ENCODE data around the gene CYB561.
"Not testable (repeated sequence)": the region's sequence is repeated elsewhere in the genome, so short reads cannot be mapped to it uniquely, and the experiment has no call there.

Gene CYB561

DNA sequence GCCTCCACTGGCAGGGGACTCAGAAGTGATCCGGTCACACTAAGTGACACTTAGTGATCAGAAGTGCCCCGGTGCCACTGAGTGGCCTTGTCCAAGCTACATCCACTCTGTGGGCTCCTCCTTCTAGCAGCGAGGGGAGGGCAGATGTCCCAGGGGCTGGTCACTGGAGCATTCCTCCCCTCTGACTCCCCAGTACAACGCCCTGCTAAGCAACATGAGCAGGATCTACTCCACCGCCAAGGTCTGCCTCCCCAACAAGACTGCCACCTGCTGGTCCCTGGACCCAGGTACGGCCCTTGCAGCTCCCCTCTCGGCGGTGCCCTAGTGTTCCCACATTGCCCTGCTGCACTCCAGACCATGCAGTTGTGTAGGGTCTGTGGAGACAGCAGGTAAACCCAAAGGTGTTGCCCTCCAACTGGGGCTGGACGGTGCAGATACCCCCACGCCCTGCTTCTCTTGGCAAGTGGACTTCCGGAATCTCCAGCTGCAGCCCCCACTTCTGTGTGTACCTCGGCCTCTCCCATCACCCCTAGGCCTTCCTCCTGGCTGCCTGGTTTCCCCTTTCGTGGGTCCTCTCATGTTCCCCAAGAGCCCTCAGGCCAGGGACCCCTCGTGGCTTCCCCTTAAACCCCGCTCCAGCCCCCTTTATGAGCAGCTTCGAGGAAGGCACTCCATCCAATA, 32.8 kb upstream of the CYB561 start:
- Histone ChIP-seq H3K79me2 (ENCODE audit: control insufficient read depth, insufficient read depth, low read length, unreplicated experiment) (no peaks in the 10 kb centered on the region), H3K27ac (ENCODE audit: low read depth, low read length) (no peak overlapping the region), H2AFZ (ENCODE audit: low read length, unreplicated experiment) (peak overlapping the region; percentile 50), H3K36me3 (ENCODE audit: insufficient read depth, low read length) (no peaks in the 10 kb centered on the region), H3K4me1 (ENCODE audit: control insufficient read depth, insufficient read depth, low read length, unreplicated experiment) (peaks cover 12% of the 10 kb centered on the region), H3K4me3 (ENCODE audit: low read depth, low read length) (no peak overlapping the region), H3K27me3 (ENCODE audit: insufficient read depth, low read length) (no peaks in the 10 kb centered on the region)

DNA sequence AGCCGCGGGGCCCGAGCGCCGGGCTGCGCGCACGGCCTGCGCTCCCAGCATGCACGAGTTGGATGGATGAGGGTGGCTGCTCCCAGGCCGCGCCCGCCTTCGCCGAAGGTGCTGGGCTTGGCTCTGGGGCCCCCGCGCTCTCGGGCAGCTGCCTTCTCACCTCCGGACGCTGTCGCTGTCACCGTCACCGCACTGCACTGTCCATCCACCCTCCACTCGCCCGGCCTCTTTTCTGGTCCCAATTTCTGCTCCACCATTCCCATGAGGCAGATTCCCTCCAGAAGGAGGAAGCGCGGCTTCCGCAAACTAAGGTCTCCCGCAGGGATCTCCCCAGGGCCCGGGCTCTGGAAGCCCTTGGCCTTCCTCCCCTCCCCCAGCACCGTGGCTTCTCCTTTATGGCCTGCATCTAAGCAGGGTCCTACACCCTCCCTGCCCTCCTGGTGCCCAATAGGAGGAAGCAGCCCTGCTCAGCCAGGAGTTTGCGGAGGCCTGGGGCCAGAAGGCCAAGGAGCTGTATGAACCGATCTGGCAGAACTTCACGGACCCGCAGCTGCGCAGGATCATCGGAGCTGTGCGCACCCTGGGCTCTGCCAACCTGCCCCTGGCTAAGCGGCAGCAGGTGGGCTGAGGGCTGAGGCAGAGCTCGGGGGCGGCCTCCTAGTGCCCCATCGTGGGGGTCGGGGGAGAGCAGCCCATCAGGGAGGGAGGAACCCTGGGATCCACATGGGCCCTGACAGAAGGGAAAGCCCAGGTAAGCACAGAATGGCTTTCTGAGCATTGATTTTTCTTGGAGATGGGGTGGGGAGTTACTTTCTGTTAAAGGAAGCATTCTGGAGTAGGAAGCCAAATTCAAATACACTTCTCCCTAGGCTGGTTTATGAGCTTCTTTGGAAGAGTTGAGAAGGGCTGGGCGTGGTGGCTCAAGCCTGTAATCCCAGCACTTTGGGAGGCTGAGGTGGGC, 31.7 kb upstream of the CYB561 start:
- Histone ChIP-seq H2AFZ (ENCODE audit: low read length, unreplicated experiment) (peak overlapping the region; percentile 83), H3K27me3 (ENCODE audit: insufficient read depth, low read length) (no peaks in the 10 kb centered on the region), H3K79me2 (ENCODE audit: control insufficient read depth, insufficient read depth, low read length, unreplicated experiment) (no peaks in the 10 kb centered on the region), H3K4me3 (ENCODE audit: low read depth, low read length) (peak overlapping the region; percentile 79), H3K36me3 (ENCODE audit: insufficient read depth, low read length) (no peaks in the 10 kb centered on the region), H3K4me1 (ENCODE audit: control insufficient read depth, insufficient read depth, low read length, unreplicated experiment) (peaks cover 12% of the 10 kb centered on the region), H3K27ac (ENCODE audit: low read depth, low read length) (no peak overlapping the region)

DNA sequence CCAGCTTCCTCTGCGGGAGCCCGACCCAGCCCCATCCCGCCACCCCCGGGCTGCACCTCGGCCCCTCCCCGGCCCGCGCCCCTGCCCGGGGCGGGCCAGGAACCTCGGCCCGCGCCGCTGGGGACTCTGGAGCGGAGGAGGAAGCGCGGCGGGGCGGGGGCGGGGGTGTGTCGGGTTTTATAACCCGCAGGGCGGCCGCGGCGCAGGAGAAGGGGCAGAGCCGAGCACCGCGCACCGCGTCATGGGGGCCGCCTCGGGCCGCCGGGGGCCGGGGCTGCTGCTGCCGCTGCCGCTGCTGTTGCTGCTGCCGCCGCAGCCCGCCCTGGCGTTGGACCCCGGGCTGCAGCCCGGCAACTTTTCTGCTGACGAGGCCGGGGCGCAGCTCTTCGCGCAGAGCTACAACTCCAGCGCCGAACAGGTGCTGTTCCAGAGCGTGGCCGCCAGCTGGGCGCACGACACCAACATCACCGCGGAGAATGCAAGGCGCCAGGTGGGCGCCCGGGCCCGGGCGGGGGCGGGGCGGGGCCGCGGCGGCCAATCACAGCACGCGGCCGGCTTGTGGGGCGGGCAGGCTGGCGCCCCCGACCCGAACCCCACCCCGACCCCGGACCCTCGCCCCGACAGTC, 30.9 kb upstream of the CYB561 start, which contains the start of gene ACE:
TSS of gene ACE (plus strand) at position 208 of the 626 bp plus-strand sequence. CDS start at position 242, 34 bp downstream.
- Histone ChIP-seq H3K27ac (ENCODE audit: low read depth, low read length) (no peak within 1 kb of the TSS), H3K4me3 (ENCODE audit: low read depth, low read length) (peak within 1 kb of the TSS; percentile 79), H3K4me1 (ENCODE audit: control insufficient read depth, insufficient read depth, low read length, unreplicated experiment) (peaks cover 12% of the 10 kb centered on the region), H3K79me2 (ENCODE audit: control insufficient read depth, insufficient read depth, low read length, unreplicated experiment) (no peaks in the 10 kb centered on the region), H3K36me3 (ENCODE audit: insufficient read depth, low read length) (no peaks in the 10 kb centered on the region), H2AFZ (ENCODE audit: low read length, unreplicated experiment) (peak within 1 kb of the TSS; percentile 83), H3K27me3 (ENCODE audit: insufficient read depth, low read length) (no peaks in the 10 kb centered on the region)

DNA sequence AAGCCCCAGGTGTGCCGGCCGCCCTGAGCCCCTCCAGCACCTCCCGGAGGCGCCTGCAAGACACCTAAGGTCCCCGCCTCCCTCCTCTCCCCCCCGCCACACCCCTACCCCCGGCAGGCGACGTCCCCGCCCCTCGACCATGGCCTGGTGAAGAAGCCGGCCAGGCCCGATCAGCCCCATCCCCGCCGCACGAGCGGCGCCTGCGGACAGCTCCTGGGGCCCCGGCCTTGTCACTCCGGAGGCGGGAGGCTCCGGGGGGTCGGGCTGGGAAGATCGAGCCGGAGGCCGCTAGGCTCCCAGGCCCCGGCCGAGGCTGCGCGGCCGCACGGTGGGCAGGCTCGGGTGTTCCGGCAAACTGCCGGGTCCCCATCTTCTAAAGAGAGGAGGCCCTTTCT, 30.4 kb upstream of the CYB561 start:
- Histone ChIP-seq H3K4me3 (ENCODE audit: low read depth, low read length) (peak overlapping the region; percentile 79), H3K36me3 (ENCODE audit: insufficient read depth, low read length) (no peaks in the 10 kb centered on the region), H3K27me3 (ENCODE audit: insufficient read depth, low read length) (no peaks in the 10 kb centered on the region), H3K27ac (ENCODE audit: low read depth, low read length) (no peak overlapping the region), H3K4me1 (ENCODE audit: control insufficient read depth, insufficient read depth, low read length, unreplicated experiment) (peaks cover 12% of the 10 kb centered on the region), H2AFZ (ENCODE audit: low read length, unreplicated experiment) (peak overlapping the region; percentile 83), H3K79me2 (ENCODE audit: control insufficient read depth, insufficient read depth, low read length, unreplicated experiment) (no peaks in the 10 kb centered on the region)

DNA sequence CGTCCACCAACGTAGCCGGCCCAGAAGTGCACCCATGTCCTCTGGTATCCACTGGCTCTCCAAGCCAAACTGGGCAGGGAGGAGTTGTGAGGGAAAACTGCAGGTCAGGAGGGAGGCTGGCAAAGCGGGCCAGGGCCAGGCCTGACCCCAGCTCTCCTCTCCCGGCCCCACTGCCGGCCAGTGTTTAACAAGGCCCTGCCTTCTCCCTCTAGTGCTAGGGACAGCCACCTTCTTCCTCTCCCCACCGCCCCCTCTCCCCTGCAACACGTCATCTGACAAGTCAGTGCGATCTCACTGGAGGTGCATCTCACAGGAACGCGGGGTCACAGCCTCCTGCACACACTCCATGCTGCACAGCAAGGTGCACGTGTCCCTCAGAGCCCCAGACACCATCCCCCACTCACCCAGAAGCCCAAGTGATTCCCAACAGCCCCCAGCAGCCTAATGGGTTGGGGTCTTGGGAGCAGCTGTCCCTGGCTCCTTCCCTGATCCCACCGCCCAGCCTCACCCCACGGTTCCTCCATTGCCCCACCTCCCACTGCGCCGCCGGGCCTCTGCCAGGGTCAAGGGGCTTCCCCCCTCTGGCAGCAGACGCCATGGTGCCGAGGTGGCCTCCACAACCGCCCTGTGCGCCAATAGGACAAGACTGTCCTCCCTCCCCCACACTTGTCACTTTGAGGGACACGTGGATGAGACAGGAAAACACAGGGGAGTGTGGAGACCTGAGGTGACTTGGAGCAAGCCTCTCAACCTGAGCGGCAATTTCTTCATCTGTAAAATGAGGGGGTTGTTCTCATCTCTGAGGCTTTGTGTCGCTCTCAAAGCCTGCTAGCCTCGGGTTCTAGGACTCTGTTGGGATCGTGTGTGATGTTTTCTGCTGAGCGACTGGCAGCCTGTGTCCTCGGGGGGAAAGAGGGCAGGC, 29.6 kb upstream of the CYB561 start:
- H3K27me3 ChIP-seq (ENCODE audit: insufficient read depth, low read length) = no peaks in the 10 kb centered on the region
- no peaks in the 10 kb centered on the region for H3K36me3 ChIP-seq (ENCODE audit: insufficient read depth, low read length)
- H2AFZ ChIP-seq (ENCODE audit: low read length, unreplicated experiment) = no peak overlapping the region
- no peak overlapping the region for H3K27ac ChIP-seq (ENCODE audit: low read depth, low read length)
- peaks cover 12% of the 10 kb centered on the region for H3K4me1 ChIP-seq (ENCODE audit: control insufficient read depth, insufficient read depth, low read length, unreplicated experiment)
- no peak overlapping the region for H3K4me3 ChIP-seq (ENCODE audit: low read depth, low read length)
- H3K79me2 ChIP-seq (ENCODE audit: control insufficient read depth, insufficient read depth, low read length, unreplicated experiment) = no peaks in the 10 kb centered on the region

DNA sequence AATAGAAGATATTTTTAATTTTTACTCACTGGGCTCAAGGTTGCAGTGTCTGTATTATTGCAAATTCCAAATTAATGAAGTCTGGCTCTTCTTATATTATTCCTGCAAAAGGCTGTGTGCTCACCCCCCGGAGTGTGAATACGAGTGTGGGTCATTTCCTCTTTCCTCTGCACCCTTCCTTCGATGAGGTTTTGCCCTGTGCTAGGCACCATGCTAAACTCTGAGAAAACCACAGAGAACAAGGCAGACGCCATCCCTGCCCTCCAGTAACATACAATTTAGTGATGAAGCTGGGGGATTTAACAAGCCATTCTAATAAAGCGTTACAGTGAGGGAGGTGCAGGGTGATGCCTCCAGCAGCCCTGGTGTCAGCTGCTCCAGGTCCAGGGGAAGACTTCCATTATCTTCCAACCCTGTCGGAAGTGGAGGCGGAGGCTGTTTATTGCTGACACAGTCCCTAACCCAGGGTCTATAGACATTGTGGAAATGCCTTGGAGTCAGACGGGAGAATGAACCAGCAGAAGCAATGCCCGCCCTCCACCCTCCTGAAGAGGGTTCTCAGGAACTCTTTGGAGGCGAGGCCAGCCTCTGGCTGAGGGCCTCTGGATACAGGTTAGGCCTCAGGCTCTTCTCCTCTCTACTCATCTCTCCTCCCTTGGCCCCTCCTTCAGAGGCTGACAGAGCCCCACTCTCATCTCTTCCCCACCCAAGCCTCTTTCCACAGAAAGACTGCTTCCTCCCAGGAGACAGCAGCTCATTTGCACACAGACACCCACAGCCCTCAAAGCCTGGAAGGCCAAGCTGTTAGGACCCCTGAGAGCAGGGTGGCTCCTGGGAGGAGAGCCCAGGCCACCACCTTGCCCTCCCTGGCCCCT, 28.7 kb upstream of the CYB561 start:
- Histone ChIP-seq H3K36me3 (ENCODE audit: insufficient read depth, low read length) (no peaks in the 10 kb centered on the region), H3K4me3 (ENCODE audit: low read depth, low read length) (no peak overlapping the region), H3K27ac (ENCODE audit: low read depth, low read length) (no peak overlapping the region), H3K27me3 (ENCODE audit: insufficient read depth, low read length) (no peaks in the 10 kb centered on the region), H2AFZ (ENCODE audit: low read length, unreplicated experiment) (no peak overlapping the region), H3K4me1 (ENCODE audit: control insufficient read depth, insufficient read depth, low read length, unreplicated experiment) (peaks cover 12% of the 10 kb centered on the region), H3K79me2 (ENCODE audit: control insufficient read depth, insufficient read depth, low read length, unreplicated experiment) (no peaks in the 10 kb centered on the region)

DNA sequence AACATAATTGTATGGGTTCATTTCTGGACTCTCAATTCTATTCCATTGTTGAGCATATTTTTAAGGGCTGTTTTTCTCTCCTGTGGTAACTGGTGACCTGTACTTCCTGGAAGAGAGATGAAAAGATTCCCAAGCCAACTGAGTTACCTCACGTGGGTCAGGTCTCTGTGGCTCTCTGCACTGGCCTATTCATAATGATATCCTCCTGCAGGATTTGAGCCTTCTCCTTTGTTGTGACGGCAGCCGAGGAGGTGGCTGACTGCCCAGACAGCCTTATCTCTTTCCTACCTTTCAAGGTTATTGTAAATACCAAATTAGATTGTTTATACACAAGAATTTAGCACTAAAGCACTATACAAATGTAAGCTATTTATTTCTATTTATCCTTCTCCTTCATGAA, 28.1 kb upstream of the CYB561 start:
- no peaks in the 10 kb centered on the region for H3K79me2 ChIP-seq (ENCODE audit: control insufficient read depth, insufficient read depth, low read length, unreplicated experiment)
- H3K27me3 ChIP-seq (ENCODE audit: insufficient read depth, low read length) = no peaks in the 10 kb centered on the region
- no peak overlapping the region for H2AFZ ChIP-seq (ENCODE audit: low read length, unreplicated experiment)
- peaks cover 12% of the 10 kb centered on the region for H3K4me1 ChIP-seq (ENCODE audit: control insufficient read depth, insufficient read depth, low read length, unreplicated experiment)
- no peaks in the 10 kb centered on the region for H3K36me3 ChIP-seq (ENCODE audit: insufficient read depth, low read length)
- no peak overlapping the region for H3K4me3 ChIP-seq (ENCODE audit: low read depth, low read length)
- no peak overlapping the region for H3K27ac ChIP-seq (ENCODE audit: low read depth, low read length)

DNA sequence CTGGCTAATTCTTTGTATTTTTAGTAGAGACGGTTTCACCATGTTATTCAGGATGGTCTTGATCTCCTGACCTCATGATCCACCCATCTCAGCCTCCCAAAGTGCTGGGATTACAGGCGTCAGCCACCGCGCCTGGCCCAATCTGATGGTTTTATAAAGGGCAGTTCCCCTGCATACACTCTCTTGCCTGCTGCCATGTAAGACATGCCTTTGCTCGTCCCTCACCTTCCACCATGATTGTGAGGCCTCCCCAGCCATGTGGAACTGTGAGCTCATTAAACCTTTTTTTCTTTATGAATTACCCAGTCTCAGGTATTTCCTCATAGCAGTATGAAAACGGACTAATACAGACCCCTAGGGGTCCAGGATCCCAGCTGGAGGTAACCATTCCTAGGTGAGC, 22.0 kb upstream of the CYB561 start:
- H3K27ac ChIP-seq (ENCODE audit: low read depth, low read length); H2AFZ ChIP-seq (ENCODE audit: low read length, unreplicated experiment); H3K79me2 ChIP-seq (ENCODE audit: control insufficient read depth, insufficient read depth, low read length, unreplicated experiment); H3K4me3 ChIP-seq (ENCODE audit: low read depth, low read length); H3K4me1 ChIP-seq (ENCODE audit: control insufficient read depth, insufficient read depth, low read length, unreplicated experiment); H3K36me3 ChIP-seq (ENCODE audit: insufficient read depth, low read length); H3K27me3 ChIP-seq (ENCODE audit: insufficient read depth, low read length): not testable (repeated sequence)

DNA sequence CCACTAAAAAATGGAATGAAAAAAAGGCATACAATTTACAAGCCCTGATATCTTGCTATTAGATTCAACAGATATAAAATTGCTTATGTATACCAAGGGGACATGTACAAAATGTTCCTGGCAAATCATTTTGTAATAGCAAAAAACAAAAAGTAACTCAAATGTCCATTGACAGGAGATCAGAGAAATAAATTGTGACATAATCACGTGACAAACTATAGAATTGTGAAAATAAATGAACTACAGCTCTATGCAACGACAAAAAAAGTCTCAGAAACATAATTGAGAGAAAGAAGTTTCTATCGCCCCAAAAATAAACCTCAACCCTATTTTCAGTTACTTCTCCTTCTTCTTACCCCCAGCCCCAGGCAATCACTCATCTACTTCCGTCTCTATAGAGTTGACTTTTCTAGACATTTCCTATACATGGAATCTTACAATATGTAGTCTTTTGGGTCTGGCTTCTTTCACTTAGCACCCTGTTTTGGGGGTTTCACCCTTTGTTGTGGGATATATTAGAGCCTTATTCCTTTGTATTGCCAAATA, 18.7 kb upstream of the CYB561 start:
- Histone ChIP-seq H3K79me2 (ENCODE audit: control insufficient read depth, insufficient read depth, low read length, unreplicated experiment) (no peaks in the 10 kb centered on the region), H3K4me1 (ENCODE audit: control insufficient read depth, insufficient read depth, low read length, unreplicated experiment) (peaks cover 14% of the 10 kb centered on the region), H3K4me3 (ENCODE audit: low read depth, low read length) (no peak overlapping the region), H3K36me3 (ENCODE audit: insufficient read depth, low read length) (no peaks in the 10 kb centered on the region), H2AFZ (ENCODE audit: low read length, unreplicated experiment) (no peak overlapping the region), H3K27me3 (ENCODE audit: insufficient read depth, low read length) (no peaks in the 10 kb centered on the region), H3K27ac (ENCODE audit: low read depth, low read length) (no peak overlapping the region)
